Right lobe of liver (tissue), 6 donors: ENCODE measurements around the gene BMF. TPM values are rescaled to one million over a fixed set of nuclear protein-coding genes. Genes with fewer than 3 reads are reported as not detected.

Source experiments
- ATAC-seq, 4 donors: fragments of 200-7000 bp; cut with Tn5 transposase; one replicate each; pipeline ENCODE4 v1.9.1; 2020; ENCODE audit warnings: mild to moderate bottlenecking in 4 of 4, moderate library complexity in 4 of 4
- DNase-seq, 3 donors: peaks; one replicate each; pipeline ENCODE4 v3.0.0-alpha.2; 2020
- H3K27ac ChIP-seq, 3 donors: fragments of 200-600 bp; one replicate each; pipeline ENCODE4 v1.8.0; 2022
- H3K27me3 ChIP-seq, 2 donors: fragments of 200-600 bp; one replicate each; pipeline ENCODE4 v1.8.0; 2022
- H3K36me3 ChIP-seq, 4 donors: fragments of 200-600 bp; sonication (generic) in 1 of 4; one replicate each; pipeline versions ENCODE4 v1.5.1 to v1.8.0; 2017 to 2022; ENCODE audit warnings: control low read depth in 1 of 4
- H3K4me1 ChIP-seq, 4 donors: fragments of 200-600 bp; sonication (generic) in 1 of 4; one replicate each; pipeline versions ENCODE4 v1.5.1 to v1.8.0; 2017 to 2022; ENCODE audit warnings: control low read depth in 1 of 4
- H3K4me3 ChIP-seq, 3 donors: fragments of 200-600 bp; one replicate each; pipeline ENCODE4 v1.8.0; 2022
- H3K9me3 ChIP-seq, 4 donors: fragments of 200-600 bp; sonication (generic) in 1 of 4; one replicate each; pipeline versions ENCODE4 v1.5.1 to v1.8.0; 2017 to 2022; ENCODE audit warnings: control low read depth in 1 of 4
- CTCF ChIP-seq, 4 donors: fragments of 200-600 bp in 3 of 4; fragments of 450-650 bp in 1 of 4; IDR thresholded peaks; one replicate each; pipeline versions ENCODE4 v1.5.1 to v1.8.0; 2016 to 2022; ENCODE audit warnings: antibody characterized with exemption in 4 of 4, mild to moderate bottlenecking in 2 of 4
- POLR2A ChIP-seq: fragments of 450-650 bp; IDR thresholded peaks from one replicate; pipeline ENCODE4 v1.6.1; 2017; ENCODE audit warnings: antibody characterized with exemption, mild to moderate bottlenecking
- WGBS: methylation state at CpG from one replicate; pipeline ENCODE4 v1.1.6; 2018; ENCODE audit warnings: low coverage, low lambda C conversion rate; ENCODE audit not compliant: insufficient coverage; ENCODE audit errors: missing lambda C conversion rate; 5-methylcytosine and 5-hydroxymethylcytosine counted together
- intact Hi-C, 2 donors: fragments of 100-400 bp; cut with DNase I; formaldehyde crosslinking; loops; one replicate each; pipeline versions ENCODE4 v1.11.2 to v1.14.1; 2022
- total RNA-seq, 6 experiments: library from RNA; depleted of rRNA in 2 of 6; stranded (reverse); fragments of >200 nt in 2 of 6; fragmentation: NEBNext Ultra II Directional in 3 of 6; extraction: Animal tissue kit (Norgen Biotek cat#: 25700) in 3 of 6; gene quantifications; one replicate each; pipeline versions ENCODE4 v1.1.0 to v1.2.4, GENCODE V29; 2016 to 2023
- donor health status: DM: no; HTN: yes; CAD: no.
- donor health status: DM: no; HTN: no; CAD: no.
- donor health status: DM: no; HTN: no; CAD: no.
- donor health status: DM: no; HTN: yes; CAD: no.
- donor health status: DM: no; HTN: yes; CAD: no.

BMF gene
- total RNA-seq, 6 experiments from 2014 or later = 1.7 to 7.3 (median 3.4) TPM

GRCh38 chr15:40046721-40047414 lies 61.8 kb downstream of the BMF start:
- H3K27ac ChIP-seq = peak overlapping the region in 2 of 3 donors; percentile 50 to 53
- no peaks in the 10 kb centered on the region for H3K9me3 ChIP-seq
- TF ChIP-seq POLR2A = no peak
- no peak for TF ChIP-seq CTCF (IDR thresholded peaks at IDR 0.05)

GRCh38 chr15:40045572-40046217 lies 63.0 kb downstream of the BMF start:
- ATAC-seq = no peak
- DNase-seq = no peak
- Histone ChIP-seq H3K36me3 (no peaks in the 10 kb centered on the region), H3K27me3 (no peaks in the 10 kb centered on the region), H3K9me3 (no peaks in the 10 kb centered on the region), H3K27ac (peak overlapping the region in 1 of 3 donors; percentile 18), H3K4me3 (no peak overlapping the region), H3K4me1 (peaks cover 0 to 16% (median 5%) of the 10 kb centered on the region in 4 donors)
- WGBS = 78% methylated on average over 6 of the region's 6 CpGs
- TF ChIP-seq POLR2A = no peak
- no peak for TF ChIP-seq CTCF (IDR thresholded peaks at IDR 0.05)
- intact Hi-C loops = loop anchor here in 1 of 2 donors (10.0 kb wide), 2 partner anchors 59 to 229 kb away; partner anchors contain the start of gene BMF

More at GRCh38 chr15:40046721-40047414, 61.8 kb downstream of the BMF start:
- Histone ChIP-seq H3K27me3 (no peaks in the 10 kb centered on the region), H3K4me3 (no peak overlapping the region), H3K36me3 (no peaks in the 10 kb centered on the region), H3K4me1 (peaks cover 0 to 8% (median 1%) of the 10 kb centered on the region in 4 donors)
- DNase-seq (no peak), ATAC-seq (peak in 1 of 4 donors; percentile 14)
- intact Hi-C loops = loop anchor here in 1 of 2 donors (10.0 kb wide), 2 partner anchors 58 to 228 kb away; partner anchors contain the start of gene BMF
- 84% methylated on average over 2 of the region's 5 CpGs for WGBS

- Histone ChIP-seq H3K4me1 (peaks cover 0 to 23% (median 8%) of the 10 kb centered on the region in 4 donors), H3K4me3 (no peak overlapping the region), H3K27ac (peak overlapping the region in 1 of 3 donors; percentile 18), H3K36me3 (no peaks in the 10 kb centered on the region), H3K9me3 (no peaks in the 10 kb centered on the region), H3K27me3 (no peaks in the 10 kb centered on the region)
- DNase-seq (peak; percentile 81 to 87 (median 87)), ATAC-seq (peak; percentile 73 to 84 (median 78))
- 5% methylated on average over 17 of the region's 22 CpGs for WGBS
- intact Hi-C loops = loop anchor here (5.0 to 10.0 kb wide), 3 partner anchors 60 to 232 kb away; partner anchors contain the start of gene BMF (in 1 of the 2)
- TF ChIP-seq CTCF (IDR thresholded peaks at IDR 0.05) (peak; percentile 88 to 95 (median 90)), POLR2A (no peak)
These were observed 63.7 kb downstream of the BMF start for GRCh38 chr15:40044717-40045571.
